Measurements from ENCODE around the gene SH3GL1. TPM values are rescaled to one million over a fixed set of nuclear protein-coding genes. Genes with fewer than 3 reads are reported as not detected.
A peak's percentile ranks its signal among the peaks of the same experiment; 100 is the strongest.

SH3GL1 gene
- total and polyA plus RNA-seq, 3 experiments from 2014 or later: 24.7 to 41.2 (median 39.8) TPM

DNA sequence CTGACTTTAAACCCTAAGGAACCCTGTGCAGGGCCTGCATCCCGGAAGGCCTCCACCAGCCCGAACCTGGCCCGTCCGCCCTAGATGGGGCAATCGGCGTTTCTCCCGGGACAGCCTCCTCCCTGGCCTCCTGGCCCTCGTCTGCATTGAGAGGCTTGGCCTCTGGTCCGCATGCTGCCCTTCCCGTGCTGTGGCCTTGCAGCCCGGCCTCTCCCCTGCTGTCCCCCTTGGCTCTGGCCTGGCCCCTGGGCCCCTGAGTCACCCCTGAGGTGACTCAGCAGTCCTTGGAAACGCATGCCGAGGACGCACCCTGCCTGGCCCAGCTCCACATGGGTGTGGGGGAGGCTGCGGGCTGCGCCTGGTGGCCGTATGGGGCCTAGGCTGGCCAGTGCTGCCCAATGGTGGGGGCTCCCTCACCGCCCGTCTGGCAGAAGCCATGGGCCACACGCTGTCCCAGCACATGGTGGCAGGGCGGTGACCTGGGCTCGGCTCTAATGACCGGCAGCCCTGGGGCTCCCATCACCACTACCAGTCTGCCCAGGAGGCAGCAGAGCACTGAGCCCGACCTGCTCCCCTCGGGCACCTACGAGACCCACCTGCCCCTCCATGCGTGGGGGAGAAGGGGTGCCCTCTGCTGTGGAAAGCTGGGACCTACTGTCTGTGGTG is 25.7 kb downstream of the SH3GL1 start:
- Histone ChIP-seq H3K4me3 (ENCODE audit: low read length) (no peak overlapping the region), H3K27ac (ENCODE audit: low read depth, low read length) (peak overlapping the region; percentile 92), H3K27me3 (ENCODE audit: insufficient read depth, low read length, poor library complexity, severe bottlenecking) (no peaks in the 10 kb centered on the region), H3K4me1 (ENCODE audit: insufficient read depth, low read length) (peaks cover 65% of the 10 kb centered on the region), H3K9me3 (ENCODE audit: low read length) (no peaks in the 10 kb centered on the region), H3K36me3 (ENCODE audit: insufficient read depth, low read length) (no peaks in the 10 kb centered on the region)
- no peak overlapping the region for H3K27ac Mint-ChIP-seq
- no peaks in the 10 kb centered on the region for H3K27me3 Mint-ChIP-seq
- CTCF ChIA-PET: no interaction called here
- POLR2A ChIA-PET: no interaction called here
- peaks cover 37 to 74% (median 38%) of the 10 kb centered on the region in 3 donors for H3K4me1 Mint-ChIP-seq
- H3K9me3 Mint-ChIP-seq: no peaks in the 10 kb centered on the region
- H3K4me3 Mint-ChIP-seq: no peak overlapping the region
- peaks cover 0 to 7% (median 0%) of the 10 kb centered on the region in 3 donors for H3K36me3 Mint-ChIP-seq
- DNase-seq: no peak

DNA sequence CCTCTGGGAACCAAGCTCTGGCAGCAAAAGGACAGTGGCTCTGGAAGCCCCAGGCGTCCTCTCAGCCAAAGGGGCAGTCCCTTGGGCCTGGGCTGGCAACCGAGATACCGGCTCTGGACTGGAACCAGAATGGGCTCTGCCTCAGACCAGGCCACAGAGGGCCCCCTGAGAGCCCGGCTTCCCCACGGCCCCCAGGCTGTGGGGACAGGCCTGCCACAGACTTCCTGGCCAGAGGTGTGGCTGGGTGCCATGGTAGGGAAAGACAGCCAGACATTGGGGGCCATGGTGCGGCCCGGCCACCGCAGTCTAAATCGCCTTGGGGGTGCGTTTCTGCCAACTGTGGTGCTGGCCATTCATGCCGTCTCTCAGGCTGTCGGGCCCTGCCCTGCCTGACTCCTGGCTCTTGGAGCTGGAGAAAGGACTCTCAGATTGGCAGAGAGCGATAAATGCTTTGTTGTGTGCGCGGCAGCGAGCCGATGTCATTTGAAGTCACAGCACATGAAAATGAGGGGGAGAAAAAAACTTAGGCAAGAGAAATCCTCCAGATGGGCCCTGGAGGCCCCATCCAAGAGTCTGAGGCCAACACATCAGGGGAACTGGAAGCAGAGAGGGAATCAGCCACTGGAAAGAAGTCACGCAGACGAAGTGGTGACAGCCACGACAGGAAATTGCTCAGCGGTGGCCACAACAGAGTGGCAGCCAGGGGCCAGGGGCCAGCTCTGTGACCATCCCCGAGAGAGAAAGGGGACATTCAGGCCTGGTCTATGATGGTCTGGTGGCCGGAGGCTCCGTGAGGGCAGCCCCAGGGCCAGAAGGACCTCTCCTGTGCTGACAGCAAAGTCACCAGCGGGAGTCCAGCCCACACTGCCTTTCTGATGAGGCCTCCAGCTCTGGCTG is 26.5 kb downstream of the SH3GL1 start:
- peaks cover 0 to 1% of the 10 kb centered on the region in 2 donors for H3K27me3 Mint-ChIP-seq
- H3K4me1 Mint-ChIP-seq: peaks cover 37 to 74% (median 37%) of the 10 kb centered on the region in 3 donors
- no peak overlapping the region for H3K4me3 Mint-ChIP-seq
- H3K4me3 ChIP-seq (ENCODE audit: low read length): no peak overlapping the region
- DNase-seq: no peak
- no peaks in the 10 kb centered on the region for H3K27me3 ChIP-seq (ENCODE audit: insufficient read depth, low read length, poor library complexity, severe bottlenecking)
- no peaks in the 10 kb centered on the region for H3K36me3 ChIP-seq (ENCODE audit: insufficient read depth, low read length)
- peaks cover 0 to 7% (median 0%) of the 10 kb centered on the region in 3 donors for H3K36me3 Mint-ChIP-seq
- H3K27ac Mint-ChIP-seq: peak overlapping the region in 4 of 8 donors; percentile 18 to 62 (median 42)
- peaks cover 59% of the 10 kb centered on the region for H3K4me1 ChIP-seq (ENCODE audit: insufficient read depth, low read length)
- ChIA-PET CTCF (no interaction called here), POLR2A (no interaction called here)
- H3K9me3 Mint-ChIP-seq: no peaks in the 10 kb centered on the region
- peak overlapping the region; percentile 92 for H3K27ac ChIP-seq (ENCODE audit: low read depth, low read length)
- H3K9me3 ChIP-seq (ENCODE audit: low read length): no peaks in the 10 kb centered on the region

DNA sequence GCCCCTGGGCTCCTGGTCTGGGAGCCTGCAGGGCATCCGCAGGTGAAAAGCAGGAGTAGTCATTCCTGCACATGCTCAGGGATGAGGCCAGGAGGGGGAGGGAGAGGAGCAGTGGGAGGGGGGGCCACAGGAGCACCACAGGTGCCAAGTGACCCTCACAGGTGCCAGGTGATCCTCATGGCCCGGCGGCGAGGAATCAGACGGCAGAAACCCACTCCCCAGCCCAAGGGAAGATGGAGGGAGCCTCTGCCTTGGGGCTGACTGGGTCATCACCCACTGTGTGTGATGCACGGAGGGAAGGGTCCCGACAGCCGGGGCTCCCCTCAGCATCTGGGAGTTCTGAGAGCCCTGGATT is 27.4 kb downstream of the SH3GL1 start:
- Histone ChIP-seq H3K4me3 (ENCODE audit: low read length) (no peak overlapping the region), H3K9me3 (ENCODE audit: low read length) (no peaks in the 10 kb centered on the region), H3K27ac (ENCODE audit: low read depth, low read length) (peak overlapping the region; percentile 92), H3K36me3 (ENCODE audit: insufficient read depth, low read length) (no peaks in the 10 kb centered on the region), H3K27me3 (ENCODE audit: insufficient read depth, low read length, poor library complexity, severe bottlenecking) (no peaks in the 10 kb centered on the region), H3K4me1 (ENCODE audit: insufficient read depth, low read length) (peaks cover 61% of the 10 kb centered on the region)
- H3K4me3 Mint-ChIP-seq: no peak overlapping the region
- CTCF ChIA-PET: no interaction called here
- H3K9me3 Mint-ChIP-seq: no peaks in the 10 kb centered on the region
- peaks cover 40 to 75% (median 42%) of the 10 kb centered on the region in 3 donors for H3K4me1 Mint-ChIP-seq
- no peak for DNase-seq
- no peak overlapping the region for H3K27ac Mint-ChIP-seq
- peaks cover 0 to 9% (median 0%) of the 10 kb centered on the region in 3 donors for H3K36me3 Mint-ChIP-seq
- POLR2A ChIA-PET: no interaction called here
- H3K27me3 Mint-ChIP-seq: peaks cover 0 to 1% of the 10 kb centered on the region in 2 donors

DNA sequence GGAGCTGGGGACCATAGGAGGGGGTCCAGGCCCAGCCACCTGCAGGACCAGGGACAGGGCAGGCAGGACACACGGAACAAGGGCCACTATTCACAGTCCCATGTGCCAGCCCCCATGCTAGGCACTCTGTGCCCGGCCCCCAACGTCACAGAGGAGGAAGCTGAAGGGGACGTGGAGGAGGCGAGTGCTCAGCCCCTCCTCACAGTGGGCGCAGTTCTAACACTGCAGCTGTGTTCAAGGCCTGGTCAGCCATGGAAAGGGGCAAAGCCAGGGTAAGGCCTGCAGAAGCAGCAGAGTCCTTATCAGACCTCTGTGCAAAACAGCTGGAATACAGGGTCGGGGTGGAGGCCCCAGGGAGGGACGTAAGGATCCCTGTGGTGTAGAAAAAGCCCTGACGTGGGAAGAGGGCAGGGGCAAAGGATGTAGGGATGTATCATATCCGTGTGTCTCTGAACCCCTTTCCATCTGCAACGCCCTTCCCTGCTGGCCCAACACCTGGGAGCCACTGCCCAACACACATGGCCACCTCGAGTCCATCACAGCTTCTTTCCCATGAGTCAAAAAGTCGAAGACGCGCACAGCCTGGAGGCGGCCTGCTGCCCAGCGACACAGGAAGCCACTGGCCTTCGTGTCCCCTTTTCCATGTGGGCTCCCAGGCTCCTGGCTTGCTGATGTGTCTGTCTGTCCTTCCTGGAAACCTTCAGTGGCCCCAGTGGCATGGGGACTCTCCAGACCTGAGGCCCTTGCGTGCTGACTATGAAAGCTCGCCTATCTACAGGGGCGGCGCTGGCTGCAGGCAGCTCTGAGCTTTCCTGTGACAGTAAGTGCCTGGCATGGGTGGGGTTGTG is 28.0 kb downstream of the SH3GL1 start:
- no peak overlapping the region for H3K4me3 ChIP-seq (ENCODE audit: low read length)
- Mint-ChIP-seq H3K9me3 (no peaks in the 10 kb centered on the region), H3K36me3 (peaks cover 0 to 14% (median 0%) of the 10 kb centered on the region in 3 donors), H3K4me1 (peaks cover 40 to 72% (median 45%) of the 10 kb centered on the region in 3 donors), H3K4me3 (peak overlapping the region in 1 of 7 donors; percentile 61), H3K27me3 (peaks cover 0 to 1% of the 10 kb centered on the region in 2 donors), H3K27ac (peak overlapping the region in 5 of 8 donors; percentile 37 to 93 (median 45))
- H3K27ac ChIP-seq (ENCODE audit: low read depth, low read length): peak overlapping the region; percentile 6
- ChIA-PET POLR2A (no interaction called here), CTCF (interaction anchor here (0.6 kb wide), 1 partner anchor 402 kb away, joined by 3 read pairs; no protein-coding TSS in a partner anchor)
- peaks cover 55% of the 10 kb centered on the region for H3K4me1 ChIP-seq (ENCODE audit: insufficient read depth, low read length)
- no peaks in the 10 kb centered on the region for H3K9me3 ChIP-seq (ENCODE audit: low read length)
- DNase-seq: no peak
- H3K27me3 ChIP-seq (ENCODE audit: insufficient read depth, low read length, poor library complexity, severe bottlenecking): no peaks in the 10 kb centered on the region
- H3K36me3 ChIP-seq (ENCODE audit: insufficient read depth, low read length): no peaks in the 10 kb centered on the region

DNA sequence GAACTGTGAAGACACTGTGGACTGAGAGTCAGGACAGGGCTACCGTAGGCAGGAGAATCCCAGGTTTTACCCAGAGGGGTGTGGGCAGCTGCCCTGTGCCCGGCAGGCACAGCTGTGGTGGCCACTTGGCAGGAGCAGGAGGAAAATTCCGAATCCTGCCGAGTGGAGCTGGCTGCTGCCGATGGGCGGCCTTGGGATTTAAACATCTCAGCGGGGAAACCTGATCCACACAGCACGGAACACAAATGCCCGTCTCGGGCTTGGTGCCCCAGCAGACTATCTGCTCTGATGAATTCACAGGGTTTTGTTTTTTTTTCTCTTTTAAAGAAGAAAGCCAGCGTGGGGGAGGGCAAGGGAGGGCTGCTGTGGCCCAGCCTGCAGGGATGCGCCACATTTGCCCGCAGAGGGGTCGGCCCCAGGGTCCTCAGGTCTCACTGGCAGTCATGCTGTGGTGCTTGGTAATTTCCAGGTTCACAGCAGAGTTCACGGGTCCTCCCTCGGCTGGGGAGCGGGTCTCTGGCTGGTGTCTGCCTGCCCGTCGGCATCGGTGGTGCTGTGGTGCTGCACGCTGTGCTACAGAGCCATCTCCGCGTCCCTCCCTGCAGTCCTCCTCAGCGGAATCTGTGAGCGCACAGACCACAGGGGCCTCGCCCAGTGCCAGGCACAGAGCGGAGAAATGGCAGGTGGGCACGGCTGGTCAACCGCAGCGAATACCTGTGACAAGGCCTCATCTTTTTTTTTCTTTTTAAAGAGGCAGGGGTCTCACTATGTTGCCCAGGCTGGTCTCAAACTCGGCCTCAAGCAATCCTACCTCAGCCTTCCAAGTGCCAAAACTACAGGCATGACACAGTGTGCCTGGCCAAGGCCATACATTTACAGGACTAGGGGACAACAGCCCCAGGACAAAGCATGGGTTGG is 28.8 kb downstream of the SH3GL1 start:
- Mint-ChIP-seq H3K27me3 (peaks cover 0 to 1% of the 10 kb centered on the region in 2 donors), H3K4me3 (peak overlapping the region in 3 of 7 donors; percentile 24 to 93 (median 75)), H3K4me1 (peaks cover 37 to 65% (median 44%) of the 10 kb centered on the region in 3 donors), H3K9me3 (no peaks in the 10 kb centered on the region), H3K36me3 (peaks cover 0 to 18% (median 0%) of the 10 kb centered on the region in 3 donors), H3K27ac (peak overlapping the region; percentile 36 to 99 (median 80))
- no peak for DNase-seq
- Histone ChIP-seq H3K27me3 (ENCODE audit: insufficient read depth, low read length, poor library complexity, severe bottlenecking) (no peaks in the 10 kb centered on the region), H3K27ac (ENCODE audit: low read depth, low read length) (no peak overlapping the region), H3K4me1 (ENCODE audit: insufficient read depth, low read length) (peaks cover 48% of the 10 kb centered on the region), H3K4me3 (ENCODE audit: low read length) (no peak overlapping the region), H3K36me3 (ENCODE audit: insufficient read depth, low read length) (no peaks in the 10 kb centered on the region), H3K9me3 (ENCODE audit: low read length) (no peaks in the 10 kb centered on the region)
- ChIA-PET POLR2A (no interaction called here), CTCF (no interaction called here)

DNA sequence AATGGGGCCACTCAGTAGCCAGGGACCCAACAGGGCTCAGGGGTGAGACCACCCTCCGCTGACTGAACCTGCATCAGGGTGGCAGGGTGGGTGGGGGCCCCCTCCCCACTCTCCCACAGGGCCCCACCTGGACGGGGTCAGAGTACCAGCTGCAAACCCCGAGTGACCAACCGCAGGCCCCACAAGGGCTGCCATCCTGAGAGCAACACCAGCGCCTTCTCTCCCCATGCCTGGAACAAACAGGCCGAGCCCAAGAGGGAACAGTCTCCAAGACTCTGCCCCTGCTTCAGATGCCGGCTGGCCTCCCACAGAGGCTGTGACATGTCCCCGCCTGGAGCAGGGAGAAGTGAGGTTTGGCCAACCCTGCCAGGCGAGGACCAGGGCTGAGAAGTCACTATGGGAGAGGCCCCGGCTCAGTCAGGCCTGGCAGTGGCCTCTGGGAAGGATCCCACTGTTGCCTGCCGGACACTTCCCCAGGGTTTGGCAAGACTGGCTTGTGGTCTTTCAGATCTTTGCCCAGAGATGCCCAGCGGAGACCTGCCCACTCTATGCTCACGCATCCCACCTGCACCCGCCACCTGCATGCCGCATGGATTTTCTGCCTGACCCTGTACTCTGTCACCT is 29.8 kb downstream of the SH3GL1 start:
- H3K4me3 ChIP-seq (ENCODE audit: low read length): peak overlapping the region; percentile 75
- Mint-ChIP-seq H3K4me3 (peak overlapping the region in 6 of 7 donors; percentile 11 to 97 (median 92)), H3K27me3 (peaks cover 0 to 1% of the 10 kb centered on the region in 2 donors), H3K4me1 (peaks cover 30 to 55% (median 34%) of the 10 kb centered on the region in 3 donors), H3K9me3 (no peaks in the 10 kb centered on the region), H3K36me3 (peaks cover 0 to 22% (median 0%) of the 10 kb centered on the region in 3 donors), H3K27ac (peak overlapping the region; percentile 71 to 99 (median 84))
- ChIA-PET POLR2A (interaction anchor here (0.5 to 1.4 kb wide), 6 partner anchors 9 to 124 kb away, joined by 4 to 9 read pairs (median 4); partner anchors contain the start of genes CHAF1A, SH3GL1 and YJU2), CTCF (interaction anchor here (0.6 to 2.1 kb wide), 18 partner anchors 9 to 103 kb away, joined by 3 to 10 read pairs (median 4); partner anchors contain the start of genes CHAF1A, MPND, SH3GL1 and UBXN6)
- H3K27me3 ChIP-seq (ENCODE audit: insufficient read depth, low read length, poor library complexity, severe bottlenecking): no peaks in the 10 kb centered on the region
- DNase-seq: no peak
- peaks cover 5% of the 10 kb centered on the region for H3K36me3 ChIP-seq (ENCODE audit: insufficient read depth, low read length)
- H3K4me1 ChIP-seq (ENCODE audit: insufficient read depth, low read length): peaks cover 48% of the 10 kb centered on the region
- peak overlapping the region; percentile 22 for H3K27ac ChIP-seq (ENCODE audit: low read depth, low read length)
- H3K9me3 ChIP-seq (ENCODE audit: low read length): no peaks in the 10 kb centered on the region

Measured in CD8-positive, alpha-beta memory T cell (primary cell).